ENCODE data around the gene TJAP1.

TJAP1 gene

GRCh38 chr6:43477235-43478007, at the start of gene TJAP1:
TJAP1 (plus strand) TSS chr6:43477570; CDS start chr6:43499002, 21,432 bp downstream.
- peak; percentile 96 for DNase-seq (ENCODE audit: low spot score)

- DNase-seq (ENCODE audit: low spot score): peak; percentile 42
Observed at GRCh38 chr6:43428112-43428570, 49.2 kb upstream of the TJAP1 start.

DNA sequence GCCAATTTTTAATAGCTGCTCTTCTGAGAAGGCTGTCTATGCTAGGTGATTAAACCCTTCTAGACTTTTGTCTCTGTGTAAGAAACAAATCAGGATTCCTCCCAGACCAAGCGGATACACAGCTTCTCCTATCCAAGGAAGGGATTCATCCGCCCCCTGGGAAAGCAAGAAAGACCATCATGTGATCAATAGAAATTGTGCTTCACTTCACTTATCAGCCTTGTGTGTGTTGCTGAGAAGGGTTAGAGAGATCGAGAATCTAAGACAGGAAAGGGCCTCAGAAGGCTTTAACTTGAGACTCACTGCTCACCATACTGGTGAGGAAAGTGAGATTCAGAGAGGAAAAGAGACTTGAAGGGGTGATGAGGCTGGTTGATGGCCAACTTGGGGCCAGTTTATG, 48.5 kb upstream of the TJAP1 start:
- DNase-seq (ENCODE audit: low spot score): no peak

DNA sequence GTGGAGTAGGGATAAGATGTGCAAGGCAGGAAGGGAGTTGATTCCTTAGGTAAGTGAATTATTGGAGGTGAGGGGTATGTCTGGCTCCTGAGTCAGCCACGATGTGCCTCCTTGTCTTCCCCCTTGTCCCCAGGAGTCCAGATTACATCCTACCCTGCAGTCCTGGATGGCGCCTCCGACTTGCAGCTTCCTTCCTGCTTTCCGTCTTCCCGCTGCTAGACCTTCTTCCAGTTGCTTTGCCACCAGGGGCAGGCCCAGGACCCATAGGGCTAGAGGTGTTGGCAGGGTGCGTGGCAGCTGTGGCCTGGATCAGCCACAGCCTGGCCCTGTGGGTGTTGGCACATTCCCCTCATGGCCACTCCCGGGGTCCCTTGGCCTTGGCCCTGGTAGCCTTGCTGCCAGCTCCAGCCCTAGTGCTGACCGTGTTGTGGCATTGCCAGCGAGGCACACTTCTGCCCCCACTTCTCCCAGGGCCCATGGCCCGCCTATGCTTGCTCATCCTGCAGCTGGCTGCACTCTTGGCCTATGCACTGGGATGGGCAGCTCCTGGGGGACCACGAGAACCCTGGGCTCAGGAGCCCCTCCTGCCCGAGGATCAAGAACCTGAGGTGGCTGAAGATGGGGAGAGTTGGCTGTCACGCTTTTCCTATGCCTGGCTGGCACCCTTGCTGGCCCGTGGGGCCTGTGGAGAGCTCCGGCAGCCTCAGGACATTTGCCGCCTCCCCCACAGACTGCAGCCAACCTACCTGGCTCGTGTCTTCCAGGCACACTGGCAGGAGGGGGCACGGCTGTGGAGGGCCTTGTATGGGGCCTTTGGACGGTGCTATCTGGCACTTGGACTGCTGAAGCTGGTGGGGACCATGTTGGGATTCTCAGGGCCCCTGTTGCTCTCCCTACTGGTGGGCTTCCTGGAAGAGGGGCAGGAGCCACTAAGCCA, 45.1 kb upstream of the TJAP1 start:
- DNase-seq (ENCODE audit: low spot score): no peak

- DNase-seq (ENCODE audit: low spot score): no peak
Observed at GRCh38 chr6:43433148-43433547, 44.2 kb upstream of the TJAP1 start.

GRCh38 chr6:43434001-43434840, 43.1 kb upstream of the TJAP1 start:
- no peak for DNase-seq (ENCODE audit: low spot score)

DNA sequence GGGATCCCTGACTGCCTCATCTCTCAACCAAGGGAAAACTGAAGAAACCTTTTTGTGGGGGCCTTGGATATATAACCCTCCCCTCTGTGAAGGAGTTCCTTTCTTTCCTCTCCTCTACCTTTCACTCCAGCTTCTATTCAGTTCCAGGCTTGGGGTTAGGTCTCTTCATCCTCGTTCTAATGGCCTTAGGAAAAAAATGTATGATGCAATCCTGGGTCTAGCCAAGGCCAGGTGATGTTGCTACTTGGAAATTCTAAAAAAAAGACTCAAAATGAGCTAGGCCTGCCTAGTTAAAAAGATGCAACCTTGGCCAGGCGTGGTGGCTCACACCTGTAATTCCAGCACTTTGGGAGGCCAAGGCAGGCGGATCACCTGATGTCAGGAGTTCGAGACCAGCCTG, 42.4 kb upstream of the TJAP1 start:
- no peak for DNase-seq (ENCODE audit: low spot score)

GRCh38 chr6:43435682-43436437, 41.5 kb upstream of the TJAP1 start:
- no peak for DNase-seq (ENCODE audit: low spot score)

- DNase-seq (ENCODE audit: low spot score): no peak
Observed at GRCh38 chr6:43436577-43437282, 40.6 kb upstream of the TJAP1 start.

GRCh38 chr6:43437700-43438099, 39.7 kb upstream of the TJAP1 start:
- DNase-seq (ENCODE audit: low spot score): no peak

DNA sequence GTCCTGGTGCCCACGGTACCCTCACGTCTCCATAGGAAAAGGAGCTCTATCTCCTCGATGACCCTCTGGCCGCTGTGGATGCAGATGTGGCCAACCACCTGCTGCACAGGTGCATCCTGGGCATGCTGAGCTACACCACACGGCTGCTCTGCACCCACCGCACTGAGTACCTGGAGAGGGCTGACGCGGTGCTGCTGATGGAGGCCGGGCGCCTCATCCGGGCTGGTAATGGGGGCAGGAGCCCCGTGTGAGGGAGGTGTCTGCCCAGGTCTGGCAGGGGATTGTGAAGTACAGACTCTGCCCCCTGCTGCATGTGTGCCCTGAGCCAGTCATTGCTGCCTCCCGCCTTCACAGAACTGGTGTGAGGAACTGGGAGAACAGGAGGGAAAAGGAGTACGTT, 34.4 kb upstream of the TJAP1 start:
- DNase-seq (ENCODE audit: low spot score): no peak

- DNase-seq (ENCODE audit: low spot score): no peak
Observed at GRCh38 chr6:43444036-43444435, 33.3 kb upstream of the TJAP1 start.

DNA sequence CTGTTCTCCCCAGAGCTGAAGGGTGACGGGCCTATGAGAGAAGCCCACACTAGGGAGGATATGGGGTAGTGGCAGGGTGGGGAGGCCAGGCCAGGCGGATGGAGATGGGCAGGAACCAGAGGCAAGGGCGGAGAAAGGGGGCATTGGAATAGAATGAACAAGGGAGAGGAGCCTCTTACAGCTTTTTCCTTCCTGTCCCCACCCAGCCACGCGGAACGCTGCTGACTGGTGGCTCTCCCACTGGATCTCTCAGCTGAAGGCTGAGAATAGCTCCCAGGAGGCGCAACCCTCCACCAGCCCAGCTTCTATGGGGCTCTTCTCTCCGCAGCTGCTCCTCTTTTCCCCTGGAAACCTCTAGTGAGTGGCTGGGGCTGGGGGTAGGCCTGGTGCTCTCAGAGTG, 32.8 kb upstream of the TJAP1 start:
- no peak for DNase-seq (ENCODE audit: low spot score)

GRCh38 chr6:43445576-43445975, 31.8 kb upstream of the TJAP1 start:
- no peak for DNase-seq (ENCODE audit: low spot score)

DNA sequence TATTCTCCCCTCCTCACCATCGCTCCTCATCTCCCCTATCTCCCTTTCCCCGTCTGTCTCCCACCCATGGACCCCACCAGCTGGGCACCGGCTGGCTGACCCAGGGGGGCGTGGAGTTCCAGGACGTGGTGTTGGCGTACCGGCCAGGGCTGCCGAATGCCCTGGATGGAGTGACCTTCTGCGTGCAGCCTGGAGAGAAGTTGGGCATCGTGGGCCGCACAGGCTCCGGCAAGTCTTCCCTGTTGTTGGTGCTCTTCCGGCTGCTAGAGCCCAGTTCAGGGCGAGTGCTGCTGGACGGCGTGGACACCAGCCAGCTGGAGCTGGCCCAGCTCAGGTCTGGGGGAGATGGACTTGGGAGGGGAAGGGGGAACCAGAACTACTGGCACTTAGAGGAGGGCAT, 29.8 kb upstream of the TJAP1 start:
- no peak for DNase-seq (ENCODE audit: low spot score)

DNA sequence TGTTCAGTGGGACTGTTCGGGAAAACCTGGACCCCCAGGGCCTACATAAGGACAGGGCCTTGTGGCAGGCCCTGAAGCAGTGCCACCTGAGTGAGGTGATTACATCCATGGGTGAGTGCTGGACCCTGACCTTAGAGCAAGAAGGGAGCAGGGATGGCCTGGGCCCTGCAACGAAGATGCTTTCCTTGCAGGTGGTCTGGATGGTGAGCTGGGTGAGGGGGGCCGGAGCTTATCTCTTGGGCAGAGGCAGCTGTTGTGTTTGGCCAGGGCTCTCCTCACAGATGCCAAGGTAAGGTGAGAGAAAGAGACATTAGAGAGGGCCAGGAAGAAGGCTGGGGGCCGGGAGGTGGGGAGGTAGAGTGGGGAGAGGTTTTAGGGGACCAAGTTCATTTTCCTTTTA, 28.5 kb upstream of the TJAP1 start:
- DNase-seq (ENCODE audit: low spot score): no peak

DNA sequence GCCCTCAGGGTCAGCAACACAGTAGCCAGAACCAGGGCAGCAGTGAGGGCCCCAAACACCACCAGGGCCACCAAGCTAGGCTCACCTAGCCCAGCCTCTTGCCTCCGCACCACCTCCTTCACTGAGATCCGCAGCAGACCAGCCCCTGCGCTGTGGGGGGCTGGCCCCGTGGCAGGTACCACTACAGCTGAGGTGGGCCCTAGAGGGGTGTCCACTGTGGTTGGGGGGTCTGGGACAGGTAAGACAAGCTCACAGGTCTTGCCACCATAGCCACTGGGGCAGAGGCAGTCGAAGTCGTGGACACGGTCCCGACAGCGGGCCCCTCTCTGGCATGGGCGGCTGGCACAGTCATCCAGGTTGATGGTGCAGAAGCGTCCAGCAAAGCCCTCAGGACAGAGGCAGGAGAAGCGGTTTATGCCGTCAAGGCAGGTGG, 26.7 kb upstream of the TJAP1 start:
- no peak for DNase-seq (ENCODE audit: low spot score)

- no peak for DNase-seq (ENCODE audit: low spot score)
Observed at GRCh38 chr6:43451348-43451747, 26.0 kb upstream of the TJAP1 start.

GRCh38 chr6:43451939-43452338, 25.4 kb upstream of the TJAP1 start:
- DNase-seq (ENCODE audit: low spot score): no peak

GRCh38 chr6:43452896-43453295, 24.5 kb upstream of the TJAP1 start:
- no peak for DNase-seq (ENCODE audit: low spot score)

DNA sequence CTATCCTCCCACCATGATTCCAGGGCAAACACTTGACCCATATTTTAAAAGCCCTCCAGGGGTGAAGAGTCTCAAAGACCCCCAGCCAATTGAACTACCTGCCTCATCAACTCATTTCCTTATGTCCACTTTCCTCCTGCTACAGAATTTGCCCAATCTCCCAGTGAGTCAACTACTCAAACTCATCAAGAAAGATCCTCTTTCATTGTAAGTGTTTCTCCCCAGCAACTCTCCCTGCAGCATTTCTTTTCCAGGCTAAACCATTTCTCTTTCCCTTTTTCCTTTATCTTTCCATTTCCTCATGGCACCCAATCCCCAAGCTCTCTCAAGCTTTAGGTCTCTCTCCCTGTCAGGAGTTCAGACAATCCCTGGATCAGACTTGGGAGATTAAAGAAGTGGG, 23.5 kb upstream of the TJAP1 start:
- DNase-seq (ENCODE audit: low spot score): no peak

Measured in cerebellar cortex (tissue), 1 donor.